ENCODE results near the gene LILRA6. TPM values are rescaled to one million over a fixed set of nuclear protein-coding genes. Genes with fewer than 3 reads are reported as not detected.
A peak's percentile ranks its signal among the peaks of the same experiment; 100 is the strongest.

Gene LILRA6
- total and polyA plus RNA-seq, 10 of the 15 experiments (the other 5 are each of a cell fraction or from before 2014, with no cell fraction given), result 0.04 to 1.7 (median 0.09) TPM; not detected in 2

DNA sequence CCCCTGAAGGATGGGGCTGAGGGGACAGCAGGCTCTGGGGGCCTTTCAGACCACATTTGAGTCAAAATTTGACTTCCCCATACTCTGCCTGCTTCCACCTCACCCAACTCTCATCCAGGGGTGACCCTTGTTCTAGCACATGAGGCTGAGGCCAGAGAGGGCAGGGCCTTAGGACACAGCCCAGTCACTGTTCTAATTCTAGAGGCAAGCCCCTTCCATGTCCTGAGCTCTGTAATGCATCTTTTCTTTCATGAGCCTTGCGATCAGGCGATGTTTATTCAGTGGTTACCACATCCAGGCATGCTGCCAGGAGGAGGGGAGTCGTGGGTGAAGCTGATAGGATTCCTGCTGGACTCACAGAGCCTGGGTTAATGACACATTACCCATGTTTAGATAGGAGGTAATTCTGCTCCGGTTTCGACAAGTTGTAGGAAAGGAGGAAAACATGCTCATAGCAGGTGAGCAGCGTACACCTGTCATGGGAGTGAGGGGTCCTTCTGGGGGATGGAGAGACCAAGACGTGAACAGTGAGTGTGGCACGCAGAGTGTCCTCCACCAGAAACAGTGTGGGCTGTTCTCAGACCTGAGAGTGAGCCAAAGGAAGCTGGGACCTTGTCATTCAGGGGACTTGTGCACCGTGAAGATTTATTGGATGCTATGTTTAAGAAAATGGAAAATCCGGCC is 32.6 kb downstream of the LILRA6 start (continued):
- TF ChIP-seq, protein P1, sequence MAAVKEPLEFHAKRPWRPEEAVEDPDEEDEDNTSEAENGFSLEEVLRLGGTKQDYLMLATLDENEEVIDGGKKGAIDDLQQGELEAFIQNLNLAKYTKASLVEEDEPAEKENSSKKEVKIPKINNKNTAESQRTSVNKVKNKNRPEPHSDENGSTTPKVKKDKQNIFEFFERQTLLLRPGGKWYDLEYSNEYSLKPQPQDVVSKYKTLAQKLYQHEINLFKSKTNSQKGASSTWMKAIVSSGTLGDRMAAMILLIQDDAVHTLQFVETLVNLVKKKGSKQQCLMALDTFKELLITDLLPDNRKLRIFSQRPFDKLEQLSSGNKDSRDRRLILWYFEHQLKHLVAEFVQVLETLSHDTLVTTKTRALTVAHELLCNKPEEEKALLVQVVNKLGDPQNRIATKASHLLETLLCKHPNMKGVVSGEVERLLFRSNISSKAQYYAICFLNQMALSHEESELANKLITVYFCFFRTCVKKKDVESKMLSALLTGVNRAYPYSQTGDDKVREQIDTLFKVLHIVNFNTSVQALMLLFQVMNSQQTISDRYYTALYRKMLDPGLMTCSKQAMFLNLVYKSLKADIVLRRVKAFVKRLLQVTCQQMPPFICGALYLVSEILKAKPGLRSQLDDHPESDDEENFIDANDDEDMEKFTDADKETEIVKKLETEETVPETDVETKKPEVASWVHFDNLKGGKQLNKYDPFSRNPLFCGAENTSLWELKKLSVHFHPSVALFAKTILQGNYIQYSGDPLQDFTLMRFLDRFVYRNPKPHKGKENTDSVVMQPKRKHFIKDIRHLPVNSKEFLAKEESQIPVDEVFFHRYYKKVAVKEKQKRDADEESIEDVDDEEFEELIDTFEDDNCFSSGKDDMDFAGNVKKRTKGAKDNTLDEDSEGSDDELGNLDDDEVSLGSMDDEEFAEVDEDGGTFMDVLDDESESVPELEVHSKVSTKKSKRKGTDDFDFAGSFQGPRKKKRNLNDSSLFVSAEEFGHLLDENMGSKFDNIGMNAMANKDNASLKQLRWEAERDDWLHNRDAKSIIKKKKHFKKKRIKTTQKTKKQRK (IDR thresholded peaks at IDR 0.05; ENCODE audit: low read depth, low read length), result no peak

DNA sequence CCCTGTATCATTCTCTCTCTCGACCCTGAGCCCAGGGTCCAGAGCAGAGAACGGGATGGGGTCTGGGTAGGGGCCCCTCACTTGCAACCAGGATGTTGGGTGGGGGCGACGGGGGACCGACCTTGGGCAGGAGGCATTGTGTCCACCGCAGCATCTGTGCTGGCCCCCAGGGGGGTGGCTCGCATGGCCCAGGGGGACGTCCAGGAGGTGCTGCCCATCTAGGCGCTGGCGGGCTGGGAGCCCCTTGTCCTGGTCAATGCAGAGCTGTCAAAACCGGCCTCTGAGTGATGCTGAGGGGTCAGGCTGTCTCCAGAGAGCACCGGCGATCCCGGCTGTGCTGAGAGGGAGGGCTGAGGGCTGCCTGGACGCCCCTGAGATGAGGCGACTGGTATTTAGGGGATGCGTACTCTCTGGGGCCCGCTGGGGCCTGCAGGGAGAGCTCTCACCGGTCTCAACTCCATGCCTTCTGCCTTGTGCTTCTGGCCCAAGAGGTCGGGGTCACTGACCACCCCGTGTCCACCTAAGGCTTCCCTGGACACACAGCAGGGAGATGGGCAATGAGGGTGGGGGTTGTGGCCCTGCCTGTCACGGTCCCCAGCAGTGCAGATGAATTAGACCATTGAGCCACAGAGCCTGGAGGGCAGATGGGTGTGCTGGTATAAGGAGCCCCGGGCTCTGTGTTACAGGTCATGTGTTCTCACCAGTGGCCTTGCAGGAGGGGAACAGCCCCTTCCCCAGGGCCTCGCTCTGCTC is 33.4 kb downstream of the LILRA6 start:
- SMC1A ChIA-PET (ENCODE audit: uncharacterized antibody, unreplicated experiment), result interaction anchor here (1.2 kb wide), 1 partner anchor 11 kb away, joined by 3 read pairs; no protein-coding TSS in a partner anchor
- peaks cover 12% of the 10 kb centered on the region for H4K20me1 ChIP-seq (ENCODE audit: control insufficient read depth, insufficient read depth)
- WGBS (ENCODE audit: insufficient coverage, insufficient replicate concordance, low lambda C conversion rate, missing lambda C conversion rate), result 41% methylated on average over 24 of the region's 24 CpGs
- TF ChIP-seq BHLHE40 (IDR thresholded peaks at IDR 0.05; ENCODE audit: borderline replicate concordance in 1 of 2, low read depth in 2 of 2, low read length in 1 of 2) (no peak), NR2F1 (conservative IDR thresholded peaks at IDR 0.05) (peak; percentile 27; the same call in 1 of the 2 replicates), TAF1 (IDR thresholded peaks at IDR 0.05; ENCODE audit: borderline replicate concordance, low read depth, low read length) (no peak), ATF7 (IDR thresholded peaks at IDR 0.05; ENCODE audit: low read depth) (no peak), RFX5 (IDR thresholded peaks at IDR 0.05; ENCODE audit: low read depth, low read length) (no peak), POLR2A (IDR thresholded peaks at IDR 0.05; ENCODE audit: low read depth, low read length) (peak; percentile 63), RELA (IDR thresholded peaks at IDR 0.05; ENCODE audit: borderline replicate concordance, partially characterized antibody) (no peak), NBN (IDR thresholded peaks at IDR 0.05) (no peak), SMAD5 (IDR thresholded peaks at IDR 0.05; ENCODE audit: low read depth) (no peak), HDAC6 (IDR thresholded peaks at IDR 0.05; ENCODE audit: unreplicated experiment) (no peak)
- TF ChIP-seq, protein P2, sequence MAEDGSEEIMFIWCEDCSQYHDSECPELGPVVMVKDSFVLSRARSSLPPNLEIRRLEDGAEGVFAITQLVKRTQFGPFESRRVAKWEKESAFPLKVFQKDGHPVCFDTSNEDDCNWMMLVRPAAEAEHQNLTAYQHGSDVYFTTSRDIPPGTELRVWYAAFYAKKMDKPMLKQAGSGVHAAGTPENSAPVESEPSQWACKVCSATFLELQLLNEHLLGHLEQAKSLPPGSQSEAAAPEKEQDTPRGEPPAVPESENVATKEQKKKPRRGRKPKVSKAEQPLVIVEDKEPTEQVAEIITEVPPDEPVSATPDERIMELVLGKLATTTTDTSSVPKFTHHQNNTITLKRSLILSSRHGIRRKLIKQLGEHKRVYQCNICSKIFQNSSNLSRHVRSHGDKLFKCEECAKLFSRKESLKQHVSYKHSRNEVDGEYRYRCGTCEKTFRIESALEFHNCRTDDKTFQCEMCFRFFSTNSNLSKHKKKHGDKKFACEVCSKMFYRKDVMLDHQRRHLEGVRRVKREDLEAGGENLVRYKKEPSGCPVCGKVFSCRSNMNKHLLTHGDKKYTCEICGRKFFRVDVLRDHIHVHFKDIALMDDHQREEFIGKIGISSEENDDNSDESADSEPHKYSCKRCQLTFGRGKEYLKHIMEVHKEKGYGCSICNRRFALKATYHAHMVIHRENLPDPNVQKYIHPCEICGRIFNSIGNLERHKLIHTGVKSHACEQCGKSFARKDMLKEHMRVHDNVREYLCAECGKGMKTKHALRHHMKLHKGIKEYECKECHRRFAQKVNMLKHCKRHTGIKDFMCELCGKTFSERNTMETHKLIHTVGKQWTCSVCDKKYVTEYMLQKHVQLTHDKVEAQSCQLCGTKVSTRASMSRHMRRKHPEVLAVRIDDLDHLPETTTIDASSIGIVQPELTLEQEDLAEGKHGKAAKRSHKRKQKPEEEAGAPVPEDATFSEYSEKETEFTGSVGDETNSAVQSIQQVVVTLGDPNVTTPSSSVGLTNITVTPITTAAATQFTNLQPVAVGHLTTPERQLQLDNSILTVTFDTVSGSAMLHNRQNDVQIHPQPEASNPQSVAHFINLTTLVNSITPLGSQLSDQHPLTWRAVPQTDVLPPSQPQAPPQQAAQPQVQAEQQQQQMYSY (CRISPR knock-in tag; IDR thresholded peaks at IDR 0.05), result no peak
- TF ChIP-seq, protein P3, sequence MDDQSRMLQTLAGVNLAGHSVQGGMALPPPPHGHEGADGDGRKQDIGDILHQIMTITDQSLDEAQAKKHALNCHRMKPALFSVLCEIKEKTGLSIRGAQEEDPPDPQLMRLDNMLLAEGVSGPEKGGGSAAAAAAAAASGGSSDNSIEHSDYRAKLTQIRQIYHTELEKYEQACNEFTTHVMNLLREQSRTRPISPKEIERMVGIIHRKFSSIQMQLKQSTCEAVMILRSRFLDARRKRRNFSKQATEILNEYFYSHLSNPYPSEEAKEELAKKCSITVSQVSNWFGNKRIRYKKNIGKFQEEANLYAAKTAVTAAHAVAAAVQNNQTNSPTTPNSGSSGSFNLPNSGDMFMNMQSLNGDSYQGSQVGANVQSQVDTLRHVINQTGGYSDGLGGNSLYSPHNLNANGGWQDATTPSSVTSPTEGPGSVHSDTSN (IDR thresholded peaks at IDR 0.05; ENCODE audit: insufficient replicate concordance, low read depth, low read length), result peak; percentile 10
- H2AFZ ChIP-seq (ENCODE audit: control insufficient read depth, low read depth, low read length), result no peak overlapping the region
- intact Hi-C loops (cut with micrococcal nuclease; ENCODE audit: unreplicated experiment) (no loop called here), in situ Hi-C loops (cut with MboI) (no loop called here)
- peaks cover 58% of the 10 kb centered on the region for H3K4me1 ChIP-seq (ENCODE audit: control insufficient read depth, insufficient read depth, low read length)
- RAD21 ChIA-PET (ENCODE audit: unreplicated experiment), result interaction anchor here (1.5 kb wide), 1 partner anchor 21 kb away, joined by 4 read pairs; no protein-coding TSS in a partner anchor
- H3K27me3 ChIP-seq (replicated peaks in 1 of 2; ENCODE audit: control insufficient read depth in 2 of 2, insufficient read depth in 2 of 2, low read length in 1 of 2), result no peaks in the 10 kb centered on the region
- H3K4me2 ChIP-seq (ENCODE audit: control insufficient read depth, insufficient read depth), result peak overlapping the region; percentile 2
- peak overlapping the region; percentile 16; the same call in 1 of the 2 replicates for H3K27ac ChIP-seq (ENCODE audit: control insufficient read depth, insufficient read depth)
- H3K9me3 ChIP-seq (replicated peaks; ENCODE audit: control insufficient read depth, insufficient read depth, low read length), result no peaks in the 10 kb centered on the region
- DNase-seq (ENCODE audit: low read depth, low spot score) (no peak), FAIRE-seq (no peak), ATAC-seq (peak; percentile 15)
- CTCF ChIA-PET, result no interaction called here
- peaks cover 19 to 20% of the 10 kb centered on the region in 2 experiments for H3K36me3 ChIP-seq (ENCODE audit: control insufficient read depth in 2 of 2, insufficient read depth in 2 of 2, low read length in 1 of 2)
- POLR2A ChIA-PET, result interaction anchor here (1.5 kb wide), 1 partner anchor 18 kb away, joined by 3 read pairs; the partner anchor contains the start of gene TSEN34
- H3K79me2 ChIP-seq (ENCODE audit: control insufficient read depth, insufficient read depth, low read length), result peaks cover 25% of the 10 kb centered on the region
- no TSS peak for BruUV-seq (replicated peaks)
- H3K9ac ChIP-seq (ENCODE audit: control insufficient read depth, insufficient read depth, low read length), result no peak overlapping the region
- H3K4me3 ChIP-seq, result no peak overlapping the region
